Measurements from ENCODE around the gene CPN1. TPM values are rescaled to one million over a fixed set of nuclear protein-coding genes. Genes with fewer than 3 reads are reported as not detected.

The CPN1 gene
- total and polyA plus RNA-seq, 2 donors (not counting 3 experiments of a cell fraction or from before 2014, with no cell fraction given) = not detected

GRCh38 chr10:100009793-100010676, 71.6 kb downstream of the CPN1 start, which contains the start of gene DNMBP:
Gene DNMBP (minus strand): TSS chr10:100009947. CDS start chr10:99972124, 37,823 bp downstream.
- Histone ChIP-seq H3K79me2 (ENCODE audit: control insufficient read depth, insufficient read depth, low read length) (peaks cover 35% of the 10 kb centered on the region), H3K36me3 (ENCODE audit: control insufficient read depth in 2 of 2, extremely low read depth in 1 of 2, insufficient read depth in 2 of 2, low read length in 2 of 2) (no peaks in the 10 kb centered on the region), H3K9me3 (replicated peaks; ENCODE audit: control insufficient read depth, insufficient read depth, low read length) (no peaks in the 10 kb centered on the region), H3K4me3 (replicated peaks in 1 of 3; ENCODE audit: insufficient read depth in 1 of 3, low read depth in 1 of 3, low read length in 3 of 3) (peak within 1 kb of the TSS; percentile 75 to 99 (median 96)), H3K27ac (ENCODE audit: insufficient read depth, low read depth, low read length) (peak within 1 kb of the TSS; percentile 83), H3K4me2 (ENCODE audit: insufficient read depth, low read length) (peak within 1 kb of the TSS; percentile 93), H3K4me1 (ENCODE audit: control insufficient read depth, extremely low read depth, insufficient read depth, low read length) (peaks cover 31% of the 10 kb centered on the region), H2AFZ (ENCODE audit: low read depth, low read length) (peak within 1 kb of the TSS; percentile 79), H3K9me1 (replicated peaks; ENCODE audit: control insufficient read depth, extremely low read depth, insufficient read depth, low read length) (no peaks in the 10 kb centered on the region), H4K20me1 (replicated peaks; ENCODE audit: control insufficient read depth, extremely low read depth, insufficient read depth, low read length) (no peaks in the 10 kb centered on the region), H3K9ac (replicated peaks; ENCODE audit: extremely low read depth, insufficient read depth, low read length) (peak within 1 kb of the TSS; percentile 92), H3K27me3 (ENCODE audit: control insufficient read depth in 2 of 2, insufficient read depth in 2 of 2, low read length in 2 of 2) (no peaks in the 10 kb centered on the region)
- DNase-seq (ENCODE audit: low read depth, low spot score) (peak; percentile 83), FAIRE-seq (peak; percentile 38)
- ChIA-PET POLR2A (interaction anchor here (0.8 kb wide), 1 partner anchor 26 kb away, joined by 3 read pairs; no protein-coding TSS in a partner anchor), CTCF (interaction anchor here (0.7 to 4.2 kb wide), 57 partner anchors 9 to 278 kb away, joined by 3 to 81 read pairs (median 7); partner anchors contain the start of genes COX15 and CUTC)
- dilution Hi-C loops (cut with MboI; ENCODE audit: extremely low pct_ligation_motif_present, low sequenced_read_pairs) (no loop called here), intact Hi-C loops (cut with micrococcal nuclease) (loop anchor here (1.0 to 5.0 kb wide), 6 partner anchors 36 to 278 kb away; partner anchors contain the start of genes ABCC2, COX15 and CUTC)
- TF ChIP-seq GATA2 (IDR thresholded peaks at IDR 0.05; ENCODE audit: insufficient read depth, insufficient read length, low read depth, low read length) = no peak
- no peak for TF ChIP-seq MYC (IDR thresholded peaks at IDR 0.05; ENCODE audit: low read depth, low read length)
- no peak for TF ChIP-seq EZH2 (IDR thresholded peaks at IDR 0.05; ENCODE audit: borderline replicate concordance, low read depth, low read length, severe bottlenecking)
- TF ChIP-seq POLR2AphosphoS5 (IDR thresholded peaks at IDR 0.05; ENCODE audit: insufficient read depth, low read depth, low read length) = peak; percentile 93
- TF ChIP-seq POLR2A (IDR thresholded peaks at IDR 0.05; ENCODE audit: low read depth, low read length) = peak; percentile 74
- TF ChIP-seq MAX (IDR thresholded peaks at IDR 0.05; ENCODE audit: insufficient read depth, insufficient read length) = no peak
- peak; percentile 75 for TF ChIP-seq FOS (IDR thresholded peaks at IDR 0.05; ENCODE audit: borderline replicate concordance, insufficient read depth, low read length)
- TF ChIP-seq CTCF (IDR thresholded peaks at IDR 0.05; ENCODE audit: extremely low read depth in 1 of 2, insufficient read depth in 1 of 2, low read depth in 1 of 2, low read length in 2 of 2) = peak; percentile 37 to 63
- no peak for TF ChIP-seq JUN (IDR thresholded peaks at IDR 0.05; ENCODE audit: borderline replicate concordance, insufficient read depth, insufficient read length, low read depth)
- no TSS peak for BruUV-seq (replicated peaks)
